Muscle layer of colon (tissue), 2 donors: ENCODE measurements around the gene RRP8.
A peak's percentile ranks its signal among the peaks of the same experiment; 100 is the strongest.

Experiments used
- H3K27ac ChIP-seq: one replicate; pipeline ENCODE4 v1.7.0; 2013; ENCODE audit warnings: low read depth, mild to moderate bottlenecking, low read length, moderate library complexity
- H3K27me3 ChIP-seq, 2 donors: one replicate each; pipeline ENCODE4 v1.7.0; 2013; ENCODE audit warnings: low read length in 2 of 2, mild to moderate bottlenecking in 2 of 2; ENCODE audit not compliant: insufficient read depth in 2 of 2, control insufficient read depth in 1 of 2
- H3K36me3 ChIP-seq: one replicate; pipeline ENCODE4 v1.7.0; 2013; ENCODE audit warnings: mild to moderate bottlenecking, low read length; ENCODE audit not compliant: insufficient read depth
- H3K4me1 ChIP-seq: one replicate; pipeline ENCODE4 v1.7.0; 2013; ENCODE audit warnings: mild to moderate bottlenecking, low read length; ENCODE audit not compliant: insufficient read depth
- H3K4me3 ChIP-seq, 2 donors: one replicate each; pipeline ENCODE4 v1.7.0; 2013; ENCODE audit warnings: low read length in 2 of 2, low read depth in 1 of 2, mild to moderate bottlenecking in 1 of 2, moderate library complexity in 1 of 2
- H3K9ac ChIP-seq: one replicate; pipeline ENCODE4 v1.7.0; 2013; ENCODE audit warnings: low read length
- H3K9me3 ChIP-seq: one replicate; pipeline ENCODE4 v1.7.0; 2013; ENCODE audit warnings: mild to moderate bottlenecking, low read length
- donor health status: abdominal sarcoma.
- donor health status: Adenocarcinoma of cecum.

The RRP8 gene

DNA sequence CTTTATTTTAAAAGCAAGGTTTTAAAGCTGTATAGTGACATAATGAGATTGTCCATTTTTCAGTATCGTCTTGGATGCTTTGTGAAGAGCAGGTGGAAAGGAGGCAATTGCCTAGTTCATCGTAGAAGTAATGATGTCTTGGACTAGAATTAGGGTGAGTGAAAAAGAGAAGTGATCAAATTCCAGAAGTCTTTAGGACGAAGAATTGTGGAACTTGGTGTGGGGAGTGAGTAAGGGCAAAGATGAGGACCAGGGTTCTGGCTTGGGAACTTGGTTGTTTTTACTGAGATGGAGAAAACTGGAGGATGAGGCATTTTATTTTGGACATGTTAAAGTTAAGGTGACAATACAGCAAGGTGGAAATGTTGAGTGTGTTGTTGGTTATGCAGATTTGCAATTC is 1.4 kb upstream of the RRP8 start:
- Histone ChIP-seq H3K9ac (peak overlapping the region; percentile 100), H3K27ac (peak overlapping the region; percentile 94), H3K4me1 (peaks cover 74% of the 10 kb centered on the region), H3K36me3 (peaks cover 54% of the 10 kb centered on the region), H3K9me3 (no peaks in the 10 kb centered on the region), H3K4me3 (peak overlapping the region; percentile 80 to 100), H3K27me3 (no peaks in the 10 kb centered on the region)

DNA sequence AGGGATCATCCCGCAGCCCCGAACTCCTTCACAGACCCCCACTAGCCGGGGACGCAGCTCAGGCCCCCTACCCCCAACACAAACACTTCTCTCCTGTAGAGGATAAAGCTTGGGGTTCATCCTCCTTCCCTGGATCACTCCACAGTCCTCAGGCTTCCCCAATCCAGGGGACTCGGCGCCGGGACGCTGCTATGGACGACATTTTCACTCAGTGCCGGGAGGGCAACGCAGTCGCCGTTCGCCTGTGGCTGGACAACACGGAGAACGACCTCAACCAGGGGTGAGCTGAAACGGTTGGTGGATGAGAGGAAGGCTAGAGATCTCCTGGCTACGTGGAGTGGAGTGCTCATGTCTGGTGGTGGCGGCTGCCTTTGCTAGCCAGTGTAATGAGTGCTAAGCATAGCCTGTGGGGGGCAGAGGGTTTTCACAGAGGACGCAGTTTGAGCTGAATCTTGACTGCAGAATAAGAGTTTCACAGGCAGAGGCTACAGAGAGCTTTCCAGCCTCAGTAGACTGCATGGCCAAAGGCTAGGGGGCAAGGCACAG is 738 bp upstream of the RRP8 start:
- H3K4me1 ChIP-seq, result peaks cover 71% of the 10 kb centered on the region
- peak overlapping the region; percentile 94 for H3K27ac ChIP-seq
- peaks cover 54% of the 10 kb centered on the region for H3K36me3 ChIP-seq
- H3K4me3 ChIP-seq, result peak overlapping the region; percentile 80 to 100
- no peaks in the 10 kb centered on the region for H3K27me3 ChIP-seq
- H3K9ac ChIP-seq, result peak overlapping the region; percentile 100
- no peaks in the 10 kb centered on the region for H3K9me3 ChIP-seq

DNA sequence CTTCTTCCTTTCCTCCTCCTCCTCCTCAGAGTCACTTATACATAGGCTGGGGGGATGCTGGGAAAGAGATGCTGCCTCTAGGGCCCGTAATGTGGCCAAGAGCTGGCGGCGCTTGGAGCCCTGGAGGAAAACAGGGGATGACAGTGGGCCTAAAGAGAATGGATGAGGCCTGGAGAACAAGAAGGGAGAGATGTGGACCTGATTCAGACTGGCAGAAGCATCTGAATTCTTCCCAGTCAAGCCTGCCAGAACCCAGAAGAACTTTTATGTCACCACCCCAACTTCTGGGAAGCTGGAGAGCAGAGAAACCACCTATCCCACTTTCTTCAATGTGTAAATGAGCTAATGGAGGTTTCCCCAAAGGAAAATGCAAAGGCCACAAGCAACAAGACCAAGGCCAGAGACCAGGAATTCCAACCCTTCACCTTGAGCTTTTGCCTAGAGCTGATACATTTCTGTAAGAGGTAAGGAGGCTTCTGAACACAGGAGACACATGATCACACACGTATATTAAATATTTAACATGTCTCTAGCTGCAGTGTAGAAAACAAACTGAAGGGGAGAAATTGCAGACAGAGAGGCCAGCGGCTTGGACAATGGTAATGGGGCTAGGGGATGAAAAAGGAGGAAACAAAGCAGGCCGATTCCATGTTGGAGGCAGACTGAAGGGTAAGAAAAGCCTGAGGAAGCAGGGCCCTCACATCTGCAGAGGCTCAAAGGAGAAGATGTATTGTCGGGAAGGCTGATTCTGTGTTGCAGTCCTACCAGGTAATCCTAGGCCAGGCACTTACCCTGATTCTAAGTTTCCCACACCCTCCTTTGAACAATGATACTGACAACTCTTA is 1.1 kb downstream of the RRP8 start:
- Histone ChIP-seq H3K36me3 (peaks cover 47% of the 10 kb centered on the region), H3K4me1 (peaks cover 71% of the 10 kb centered on the region), H3K9me3 (no peaks in the 10 kb centered on the region), H3K4me3 (peak overlapping the region; percentile 63 to 100), H3K27me3 (no peaks in the 10 kb centered on the region), H3K27ac (peak overlapping the region; percentile 94), H3K9ac (peak overlapping the region; percentile 100)

DNA sequence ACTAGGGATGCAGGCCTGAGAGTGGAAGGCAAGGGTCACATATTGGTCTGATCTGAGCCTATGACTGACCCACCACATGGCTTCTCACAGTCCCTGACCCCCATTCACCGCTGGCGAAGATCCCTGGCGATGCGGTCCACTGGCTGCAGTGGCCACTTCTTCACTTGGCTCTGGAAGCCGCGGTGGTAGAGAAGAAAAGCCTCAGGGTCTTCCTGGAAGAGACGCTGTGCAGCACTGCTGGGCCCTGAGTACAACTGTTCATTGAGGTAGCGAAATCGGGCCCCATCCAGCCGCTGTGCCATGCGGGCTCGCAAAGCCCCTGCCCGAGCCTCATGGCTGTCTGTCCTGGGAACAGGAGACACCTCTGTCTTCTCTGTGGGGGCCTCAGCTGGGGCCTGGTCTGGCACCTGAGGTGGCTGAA is 2.4 kb downstream of the RRP8 start:
- H3K36me3 ChIP-seq, result peaks cover 46% of the 10 kb centered on the region
- peak overlapping the region; percentile 6 for H3K27ac ChIP-seq
- no peaks in the 10 kb centered on the region for H3K9me3 ChIP-seq
- H3K4me1 ChIP-seq, result peaks cover 74% of the 10 kb centered on the region
- H3K9ac ChIP-seq, result no peak overlapping the region
- H3K27me3 ChIP-seq, result no peaks in the 10 kb centered on the region
- peak overlapping the region in 1 of 2 donors; percentile 9 for H3K4me3 ChIP-seq

DNA sequence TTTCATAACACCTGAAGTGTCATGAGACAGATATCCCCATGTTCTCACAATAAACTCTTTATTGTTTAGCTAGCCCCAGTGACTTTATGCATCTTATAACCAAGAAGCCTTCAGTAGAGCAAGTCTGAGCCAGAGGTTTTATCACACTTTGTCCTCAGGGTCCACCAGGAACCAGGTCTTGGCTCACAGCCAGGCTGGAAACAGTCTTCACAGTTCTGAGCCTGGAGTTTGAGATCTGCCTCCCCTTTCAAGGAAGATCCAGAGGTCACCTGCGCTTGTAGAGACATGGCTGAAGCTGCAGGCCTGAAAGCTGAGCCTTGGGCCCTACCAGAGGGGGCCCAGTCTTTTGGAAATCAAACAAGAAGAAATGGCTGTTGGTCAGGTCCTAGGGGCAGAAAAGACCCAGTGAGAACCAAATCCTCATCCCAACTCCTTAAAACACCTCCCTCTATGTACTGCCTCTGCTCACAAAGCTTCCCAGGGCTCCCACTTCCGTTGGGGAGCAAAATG is 3.5 kb downstream of the RRP8 start:
- peaks cover 76% of the 10 kb centered on the region for H3K4me1 ChIP-seq
- no peaks in the 10 kb centered on the region for H3K27me3 ChIP-seq
- no peak overlapping the region for H3K4me3 ChIP-seq
- H3K9ac ChIP-seq, result no peak overlapping the region
- peaks cover 40% of the 10 kb centered on the region for H3K36me3 ChIP-seq
- H3K27ac ChIP-seq, result peak overlapping the region; percentile 29
- no peaks in the 10 kb centered on the region for H3K9me3 ChIP-seq

DNA sequence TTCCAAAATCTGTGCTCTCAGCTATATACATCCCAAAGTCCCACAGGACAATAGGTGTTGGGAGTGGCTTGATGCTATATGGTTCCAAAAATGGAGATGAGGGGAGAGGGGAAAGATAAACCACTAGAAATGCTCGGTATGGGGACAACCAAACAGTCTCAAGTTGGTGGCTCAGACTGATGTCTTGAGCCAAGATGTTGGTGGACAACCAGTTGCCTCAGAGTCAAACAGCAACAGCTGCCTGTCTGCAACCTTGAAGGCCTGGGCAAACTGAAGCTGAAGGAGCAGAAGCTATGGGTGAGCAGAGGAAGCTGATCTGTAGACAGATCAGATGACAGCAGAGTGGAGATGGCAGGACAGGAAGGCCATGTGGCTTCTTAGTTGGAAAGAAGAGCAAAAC is 4.0 kb downstream of the RRP8 start:
- Histone ChIP-seq H3K27ac (peak overlapping the region; percentile 31), H3K36me3 (peaks cover 43% of the 10 kb centered on the region), H3K4me1 (peaks cover 79% of the 10 kb centered on the region)

DNA sequence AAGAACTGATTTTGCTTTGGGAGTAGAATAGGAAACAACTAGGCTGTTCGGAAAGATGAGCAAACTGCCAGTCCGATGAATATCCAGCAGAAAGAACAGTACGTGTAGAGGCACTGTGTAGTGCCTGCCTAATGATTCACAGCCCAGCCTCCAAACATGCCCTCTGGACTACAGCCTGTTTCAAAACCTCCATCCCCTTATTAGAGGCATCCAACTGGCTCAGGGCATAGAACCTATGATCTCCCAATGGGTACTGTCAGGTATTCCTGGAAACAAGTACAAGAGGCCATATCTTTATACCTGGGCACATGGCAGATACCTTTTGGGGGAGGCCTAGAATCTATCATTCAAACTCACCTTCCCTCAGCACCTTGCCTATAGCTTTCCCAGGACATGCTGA is 4.9 kb downstream of the RRP8 start:
- Histone ChIP-seq H3K27me3 (no peaks in the 10 kb centered on the region), H3K4me3 (no peak overlapping the region), H3K9me3 (no peaks in the 10 kb centered on the region), H3K27ac (peak overlapping the region; percentile 31), H3K9ac (no peak overlapping the region), H3K36me3 (peaks cover 51% of the 10 kb centered on the region), H3K4me1 (peaks cover 86% of the 10 kb centered on the region)

More for the DNA sequence above, 4.0 kb downstream of the RRP8 start:
- no peaks in the 10 kb centered on the region for H3K9me3 ChIP-seq
- no peak overlapping the region for H3K9ac ChIP-seq
- no peaks in the 10 kb centered on the region for H3K27me3 ChIP-seq
- no peak overlapping the region for H3K4me3 ChIP-seq

DNA sequence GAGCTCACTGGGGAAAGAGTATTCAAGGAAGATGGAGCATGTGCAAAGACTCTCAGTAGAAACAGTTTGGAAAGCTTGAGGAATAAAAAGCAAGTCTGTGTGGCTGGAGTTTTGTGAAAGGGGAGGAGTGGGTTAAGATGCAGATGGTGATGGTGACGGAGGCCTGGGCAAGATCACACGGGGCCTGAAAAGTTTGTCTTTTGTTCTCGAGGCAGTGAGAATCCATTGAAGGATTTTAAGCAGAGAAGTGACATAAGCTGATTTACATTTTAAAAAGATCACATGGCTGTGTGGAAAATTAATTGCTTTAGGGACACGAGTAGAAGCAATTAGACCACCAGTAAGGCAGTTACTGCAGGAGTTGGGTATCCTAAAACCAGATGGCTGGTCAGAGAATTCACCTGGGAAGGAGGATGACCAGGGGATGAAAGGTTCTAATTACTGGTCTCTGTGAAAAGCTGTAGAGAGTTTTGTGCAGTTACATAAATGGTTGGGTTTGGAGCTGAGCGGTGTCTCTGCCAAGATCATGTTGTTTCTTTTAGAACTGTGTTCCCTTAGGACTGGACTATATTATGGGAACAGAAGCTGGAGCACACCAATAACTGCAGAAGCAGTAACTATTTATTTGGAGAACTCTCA is 7.1 kb downstream of the RRP8 start:
- Histone ChIP-seq H3K9ac (peak overlapping the region; percentile 12), H3K27me3 (no peaks in the 10 kb centered on the region), H3K4me3 (no peak overlapping the region), H3K4me1 (peaks cover 83% of the 10 kb centered on the region), H3K9me3 (no peaks in the 10 kb centered on the region), H3K36me3 (peaks cover 56% of the 10 kb centered on the region), H3K27ac (peak overlapping the region; percentile 80)

DNA sequence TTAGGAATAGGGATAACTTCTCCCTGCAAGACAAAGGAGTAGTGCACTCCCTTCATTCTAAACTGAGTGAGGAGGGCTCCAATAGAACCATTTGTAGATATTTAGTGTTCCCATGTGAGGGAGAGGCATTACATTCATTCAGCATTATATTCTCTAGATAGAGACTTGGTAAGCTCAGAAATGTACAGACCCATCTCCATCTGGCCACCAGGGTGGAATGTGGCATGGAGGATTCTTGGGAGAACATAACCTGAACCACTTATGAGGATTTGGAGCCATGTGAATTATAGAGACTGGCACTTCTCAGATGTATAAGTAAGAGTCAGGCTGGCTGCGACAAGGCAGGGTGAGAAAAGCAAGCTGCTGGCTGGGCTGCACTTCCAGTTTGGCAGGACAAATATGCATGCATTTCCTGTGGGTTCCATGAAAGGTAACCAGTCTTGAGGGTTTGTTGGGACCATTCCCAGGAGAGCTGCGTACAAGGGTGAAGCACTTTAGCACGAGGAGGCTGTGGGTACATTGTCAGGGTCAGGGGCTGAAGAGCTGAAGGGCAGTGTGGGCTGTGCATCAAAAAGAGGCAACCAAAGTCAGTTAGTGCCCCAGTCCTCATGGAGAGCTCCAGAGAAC is 9.2 kb downstream of the RRP8 start:
- Histone ChIP-seq H3K36me3 (peaks cover 35% of the 10 kb centered on the region), H3K27me3 (no peaks in the 10 kb centered on the region), H3K4me3 (no peak overlapping the region), H3K9me3 (no peaks in the 10 kb centered on the region), H3K27ac (peak overlapping the region; percentile 56), H3K9ac (no peak overlapping the region), H3K4me1 (peaks cover 65% of the 10 kb centered on the region)

DNA sequence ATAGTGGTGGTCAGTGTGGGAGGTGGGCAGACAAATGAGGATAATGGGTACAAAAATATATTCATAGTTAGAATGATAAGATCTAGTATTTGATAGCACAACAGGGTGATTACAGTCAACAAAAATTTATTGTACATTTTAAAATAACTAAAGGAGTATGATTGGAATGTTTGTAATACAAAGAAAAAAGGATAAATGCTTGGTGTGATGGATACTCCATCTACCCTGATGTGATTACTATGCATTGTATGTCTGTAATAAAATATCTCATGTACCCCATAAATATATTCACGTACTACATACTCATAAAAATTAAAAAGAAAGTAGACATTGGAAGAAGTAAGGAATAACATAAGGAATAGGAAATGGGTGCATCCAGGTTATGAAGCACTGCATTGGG is 15.4 kb downstream of the RRP8 start:
- Histone ChIP-seq H3K4me3 (no peak overlapping the region), H3K36me3 (peaks cover 11% of the 10 kb centered on the region), H3K4me1 (peaks cover 32% of the 10 kb centered on the region), H3K27ac (peak overlapping the region; percentile 74), H3K9ac (peak overlapping the region; percentile 13), H3K9me3 (no peaks in the 10 kb centered on the region), H3K27me3 (no peaks in the 10 kb centered on the region)

DNA sequence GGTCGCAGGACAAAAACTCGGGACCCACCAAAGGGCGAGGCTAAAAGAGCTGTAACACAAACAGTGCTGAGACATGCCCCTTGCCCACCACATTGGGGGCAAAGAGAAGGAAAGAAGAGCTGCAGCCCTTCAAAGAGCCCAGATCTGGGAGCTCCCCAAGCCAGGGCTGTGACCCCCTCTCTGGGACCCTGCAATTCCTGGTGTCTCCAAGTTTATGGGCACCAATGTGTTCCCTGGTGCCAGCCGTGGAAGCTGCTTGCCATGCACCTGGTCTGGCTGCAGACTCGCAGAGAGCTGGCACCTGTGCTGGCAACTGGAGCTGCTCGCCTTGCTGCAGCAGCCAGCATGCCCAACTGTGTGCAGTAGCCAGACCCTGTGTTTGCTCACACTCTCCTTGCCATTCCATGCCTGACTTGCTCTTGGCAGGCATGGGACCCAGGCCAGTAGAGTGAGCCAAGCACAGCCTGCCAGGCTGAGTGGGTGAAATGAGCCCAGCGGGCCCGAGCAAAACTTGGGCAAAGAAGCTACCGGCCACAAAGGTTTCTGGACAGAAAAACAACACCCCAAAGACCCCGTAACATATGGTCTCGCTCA is 16.0 kb downstream of the RRP8 start:
- peaks cover 5% of the 10 kb centered on the region for H3K36me3 ChIP-seq
- peaks cover 26% of the 10 kb centered on the region for H3K4me1 ChIP-seq
- peak overlapping the region; percentile 74 for H3K27ac ChIP-seq
- H3K9ac ChIP-seq, result peak overlapping the region; percentile 13
- no peaks in the 10 kb centered on the region for H3K9me3 ChIP-seq
- no peak overlapping the region for H3K4me3 ChIP-seq
- H3K27me3 ChIP-seq, result no peaks in the 10 kb centered on the region
